ENCODE measurements around the gene APBA2. TPM values are rescaled to one million over a fixed set of nuclear protein-coding genes. Genes with fewer than 3 reads are reported as not detected.

The APBA2 gene
- total RNA-seq, 1 experiment from 2014 or later, result 0.31 TPM

DNA sequence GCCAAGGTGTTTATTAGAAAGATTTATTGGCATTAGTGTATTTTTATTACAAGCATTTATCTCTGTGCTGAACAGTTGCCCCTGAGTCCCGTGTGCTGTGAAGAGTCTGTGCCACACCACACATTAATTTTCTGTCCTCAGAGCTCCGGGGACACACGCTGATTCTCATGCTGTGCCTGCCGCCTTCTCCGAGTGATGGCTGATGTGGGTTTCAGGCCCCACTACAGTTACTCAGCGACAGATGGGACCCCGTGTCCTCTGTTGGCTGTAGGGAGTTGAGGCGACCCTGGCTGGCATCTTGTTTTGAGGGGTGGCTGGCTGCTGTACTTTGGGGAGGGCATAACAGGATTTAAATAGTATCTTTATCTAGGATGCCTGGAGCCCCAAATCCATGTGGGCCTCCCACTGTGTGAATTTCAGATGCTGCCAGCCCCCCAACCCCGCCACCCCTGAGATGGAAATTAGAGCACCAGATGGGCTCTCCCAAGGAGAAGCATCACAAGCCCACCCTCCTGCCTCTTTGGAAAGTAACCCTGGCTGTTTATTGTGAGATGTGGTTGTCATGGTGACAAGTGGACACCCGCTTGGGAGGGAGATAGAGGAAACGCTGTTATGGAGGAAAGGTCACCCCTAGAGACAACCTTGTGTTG is 185.6 kb downstream of the APBA2 start:
- Histone ChIP-seq H3K9me3 (ENCODE audit: control insufficient read depth, insufficient read depth, low read depth, low read length) (no peaks in the 10 kb centered on the region), H3K4me3 (ENCODE audit: low read depth in 2 of 2, low read length in 2 of 2) (no peak overlapping the region), H3K36me3 (ENCODE audit: control insufficient read depth, insufficient read depth, low read length) (no peaks in the 10 kb centered on the region), H3K4me1 (ENCODE audit: control insufficient read depth, insufficient read depth, low read length) (no peaks in the 10 kb centered on the region), H3K27ac (ENCODE audit: low read length) (no peak overlapping the region), H3K27me3 (ENCODE audit: control insufficient read depth, insufficient read depth, low read length) (no peaks in the 10 kb centered on the region)
- ChIA-PET POLR2A (no interaction called here), CTCF (no interaction called here)
- ATAC-seq, result no peak
- TF ChIP-seq SIN3A (IDR thresholded peaks at IDR 0.05; ENCODE audit: borderline replicate concordance, insufficient read depth, low read depth, low read length) (no peak), POLR2AphosphoS5 (IDR thresholded peaks at IDR 0.05; ENCODE audit: low read depth, low read length) (no peak), TCF7L2 (IDR thresholded peaks at IDR 0.05; ENCODE audit: low read depth, low read length) (no peak)
- TF ChIP-seq, protein P1, sequence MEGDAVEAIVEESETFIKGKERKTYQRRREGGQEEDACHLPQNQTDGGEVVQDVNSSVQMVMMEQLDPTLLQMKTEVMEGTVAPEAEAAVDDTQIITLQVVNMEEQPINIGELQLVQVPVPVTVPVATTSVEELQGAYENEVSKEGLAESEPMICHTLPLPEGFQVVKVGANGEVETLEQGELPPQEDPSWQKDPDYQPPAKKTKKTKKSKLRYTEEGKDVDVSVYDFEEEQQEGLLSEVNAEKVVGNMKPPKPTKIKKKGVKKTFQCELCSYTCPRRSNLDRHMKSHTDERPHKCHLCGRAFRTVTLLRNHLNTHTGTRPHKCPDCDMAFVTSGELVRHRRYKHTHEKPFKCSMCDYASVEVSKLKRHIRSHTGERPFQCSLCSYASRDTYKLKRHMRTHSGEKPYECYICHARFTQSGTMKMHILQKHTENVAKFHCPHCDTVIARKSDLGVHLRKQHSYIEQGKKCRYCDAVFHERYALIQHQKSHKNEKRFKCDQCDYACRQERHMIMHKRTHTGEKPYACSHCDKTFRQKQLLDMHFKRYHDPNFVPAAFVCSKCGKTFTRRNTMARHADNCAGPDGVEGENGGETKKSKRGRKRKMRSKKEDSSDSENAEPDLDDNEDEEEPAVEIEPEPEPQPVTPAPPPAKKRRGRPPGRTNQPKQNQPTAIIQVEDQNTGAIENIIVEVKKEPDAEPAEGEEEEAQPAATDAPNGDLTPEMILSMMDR (IDR thresholded peaks at IDR 0.05), result no peak
- TF ChIP-seq, protein P2, sequence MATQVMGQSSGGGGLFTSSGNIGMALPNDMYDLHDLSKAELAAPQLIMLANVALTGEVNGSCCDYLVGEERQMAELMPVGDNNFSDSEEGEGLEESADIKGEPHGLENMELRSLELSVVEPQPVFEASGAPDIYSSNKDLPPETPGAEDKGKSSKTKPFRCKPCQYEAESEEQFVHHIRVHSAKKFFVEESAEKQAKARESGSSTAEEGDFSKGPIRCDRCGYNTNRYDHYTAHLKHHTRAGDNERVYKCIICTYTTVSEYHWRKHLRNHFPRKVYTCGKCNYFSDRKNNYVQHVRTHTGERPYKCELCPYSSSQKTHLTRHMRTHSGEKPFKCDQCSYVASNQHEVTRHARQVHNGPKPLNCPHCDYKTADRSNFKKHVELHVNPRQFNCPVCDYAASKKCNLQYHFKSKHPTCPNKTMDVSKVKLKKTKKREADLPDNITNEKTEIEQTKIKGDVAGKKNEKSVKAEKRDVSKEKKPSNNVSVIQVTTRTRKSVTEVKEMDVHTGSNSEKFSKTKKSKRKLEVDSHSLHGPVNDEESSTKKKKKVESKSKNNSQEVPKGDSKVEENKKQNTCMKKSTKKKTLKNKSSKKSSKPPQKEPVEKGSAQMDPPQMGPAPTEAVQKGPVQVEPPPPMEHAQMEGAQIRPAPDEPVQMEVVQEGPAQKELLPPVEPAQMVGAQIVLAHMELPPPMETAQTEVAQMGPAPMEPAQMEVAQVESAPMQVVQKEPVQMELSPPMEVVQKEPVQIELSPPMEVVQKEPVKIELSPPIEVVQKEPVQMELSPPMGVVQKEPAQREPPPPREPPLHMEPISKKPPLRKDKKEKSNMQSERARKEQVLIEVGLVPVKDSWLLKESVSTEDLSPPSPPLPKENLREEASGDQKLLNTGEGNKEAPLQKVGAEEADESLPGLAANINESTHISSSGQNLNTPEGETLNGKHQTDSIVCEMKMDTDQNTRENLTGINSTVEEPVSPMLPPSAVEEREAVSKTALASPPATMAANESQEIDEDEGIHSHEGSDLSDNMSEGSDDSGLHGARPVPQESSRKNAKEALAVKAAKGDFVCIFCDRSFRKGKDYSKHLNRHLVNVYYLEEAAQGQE (IDR thresholded peaks at IDR 0.05; ENCODE audit: insufficient read depth in 1 of 2, low read depth in 2 of 2, low read length in 1 of 2), result no peak
- BruUV-seq (replicated peaks), result no TSS peak
- intact Hi-C loops (cut with micrococcal nuclease; ENCODE audit: unreplicated experiment), result no loop called here
- in situ Hi-C loops (cut with HindIII; ENCODE audit: low pct_unique_long_range_greater_than_20kb, low sequenced_read_pairs), result no loop called here
- DNase-seq (ENCODE audit: low read depth, low spot score), result no peak

DNA sequence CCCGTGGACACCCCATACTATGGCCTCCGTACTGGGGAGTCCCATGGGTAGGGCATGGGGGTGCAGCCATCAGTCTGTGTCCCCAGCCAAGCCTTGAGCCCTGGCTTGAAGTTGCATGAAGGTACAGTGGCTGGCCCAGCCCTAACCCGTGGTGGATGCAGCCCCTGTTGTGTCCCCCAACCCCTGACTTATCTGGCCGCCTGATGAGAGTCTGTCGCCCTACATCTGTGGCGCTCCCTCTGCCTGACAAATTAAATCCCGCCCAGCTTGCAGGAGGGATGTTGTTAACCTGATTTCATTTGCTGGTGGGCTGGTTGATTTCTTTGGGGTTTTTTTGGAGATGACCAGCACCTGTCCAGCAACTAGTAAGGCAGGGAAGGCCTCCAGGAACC is 186.1 kb downstream of the APBA2 start:
- ChIA-PET CTCF (no interaction called here), POLR2A (no interaction called here)
- Histone ChIP-seq H3K4me1 (ENCODE audit: control insufficient read depth, insufficient read depth, low read length) (no peaks in the 10 kb centered on the region), H3K9me3 (ENCODE audit: control insufficient read depth, insufficient read depth, low read depth, low read length) (no peaks in the 10 kb centered on the region), H3K36me3 (ENCODE audit: control insufficient read depth, insufficient read depth, low read length) (no peaks in the 10 kb centered on the region), H3K27me3 (ENCODE audit: control insufficient read depth, insufficient read depth, low read length) (no peaks in the 10 kb centered on the region), H3K27ac (ENCODE audit: low read length) (no peak overlapping the region), H3K4me3 (ENCODE audit: low read depth in 2 of 2, low read length in 2 of 2) (no peak overlapping the region)
- no peak for ATAC-seq
- no TSS peak for BruUV-seq (replicated peaks)
- in situ Hi-C loops (cut with HindIII; ENCODE audit: low pct_unique_long_range_greater_than_20kb, low sequenced_read_pairs), result no loop called here
- TF ChIP-seq TCF7L2 (IDR thresholded peaks at IDR 0.05; ENCODE audit: low read depth, low read length), result no peak
- TF ChIP-seq, protein P2 (IDR thresholded peaks at IDR 0.05; ENCODE audit: insufficient read depth in 1 of 2, low read depth in 2 of 2, low read length in 1 of 2), result no peak
- TF ChIP-seq POLR2AphosphoS5 (IDR thresholded peaks at IDR 0.05; ENCODE audit: low read depth, low read length), result no peak
- TF ChIP-seq, protein P1 (IDR thresholded peaks at IDR 0.05), result no peak
- no peak for TF ChIP-seq SIN3A (IDR thresholded peaks at IDR 0.05; ENCODE audit: borderline replicate concordance, insufficient read depth, low read depth, low read length)
- DNase-seq (ENCODE audit: low read depth, low spot score), result no peak
- intact Hi-C loops (cut with micrococcal nuclease; ENCODE audit: unreplicated experiment), result no loop called here
